ENCODE data around the gene BIVM. TPM values are rescaled to one million over a fixed set of nuclear protein-coding genes. Genes with fewer than 3 reads are reported as not detected.

Gene BIVM
- total RNA-seq, 1 donor from 2014 or later, result 13.6 TPM

- peaks cover 3% of the 10 kb centered on the region for H3K27me3 Mint-ChIP-seq (ENCODE audit: insufficient read depth, low read depth)
- no peak for DNase-seq (ENCODE audit: low spot score)
- H3F3A ChIP-seq (ENCODE audit: low read depth), result no peaks in the 10 kb centered on the region
- H3K27ac ChIP-seq, result no peak overlapping the region
- no peaks in the 10 kb centered on the region for H3K4me1 ChIP-seq
- no peaks in the 10 kb centered on the region for H3K36me3 ChIP-seq
- no peak overlapping the region for H3K27ac Mint-ChIP-seq
- TF ChIP-seq EZH2phosphoT487 (IDR thresholded peaks at IDR 0.05) (no peak), EZH2 (IDR thresholded peaks at IDR 0.05) (no peak), CTCF (IDR thresholded peaks at IDR 0.05) (no peak)
- H3K36me3 Mint-ChIP-seq, result peaks cover 14% of the 10 kb centered on the region
- no peaks in the 10 kb centered on the region for H4K20me1 ChIP-seq (ENCODE audit: low read depth)
- H3K27me3 ChIP-seq, result peaks cover 9% of the 10 kb centered on the region
- peak overlapping the region; percentile 92 for H3K4me3 Mint-ChIP-seq
- peaks cover 15% of the 10 kb centered on the region for H3K4me1 Mint-ChIP-seq
- no peak overlapping the region for H3K4me2 ChIP-seq
- no peak overlapping the region for H3K4me3 ChIP-seq
- peaks cover 9% of the 10 kb centered on the region for H3K79me2 ChIP-seq (ENCODE audit: low read depth)
- no peak overlapping the region for H3K9ac ChIP-seq
- H3K9me3 Mint-ChIP-seq, result peaks cover 3% of the 10 kb centered on the region
- H2AFZ ChIP-seq (replicated peaks), result no peak overlapping the region
- H3K9me3 ChIP-seq (ENCODE audit: low read depth), result no peaks in the 10 kb centered on the region
These were observed 27.4 kb upstream of the BIVM start for GRCh38 chr13:102771298-102772041.

- TF ChIP-seq EZH2phosphoT487 (IDR thresholded peaks at IDR 0.05) (no peak), EZH2 (IDR thresholded peaks at IDR 0.05) (no peak), CTCF (IDR thresholded peaks at IDR 0.05) (no peak)
- Mint-ChIP-seq H3K36me3 (peaks cover 10% of the 10 kb centered on the region), H3K4me3 (peak overlapping the region; percentile 92), H3K27ac (no peak overlapping the region), H3K4me1 (peaks cover 15% of the 10 kb centered on the region), H3K27me3 (ENCODE audit: insufficient read depth, low read depth) (peaks cover 3% of the 10 kb centered on the region), H3K9me3 (peaks cover 3% of the 10 kb centered on the region)
- Histone ChIP-seq H3K9me3 (ENCODE audit: low read depth) (no peaks in the 10 kb centered on the region), H3K4me1 (no peaks in the 10 kb centered on the region), H3K79me2 (ENCODE audit: low read depth) (peaks cover 9% of the 10 kb centered on the region), H3K27ac (no peak overlapping the region), H3K4me2 (no peak overlapping the region), H3K9ac (no peak overlapping the region), H3K27me3 (peaks cover 9% of the 10 kb centered on the region), H3F3A (ENCODE audit: low read depth) (no peaks in the 10 kb centered on the region), H3K36me3 (no peaks in the 10 kb centered on the region), H4K20me1 (ENCODE audit: low read depth) (no peaks in the 10 kb centered on the region), H2AFZ (replicated peaks) (no peak overlapping the region), H3K4me3 (no peak overlapping the region)
- no peak for DNase-seq (ENCODE audit: low spot score)
These were observed 26.9 kb upstream of the BIVM start for GRCh38 chr13:102772042-102772425.

- Histone ChIP-seq H3K9me3 (ENCODE audit: low read depth) (no peaks in the 10 kb centered on the region), H4K20me1 (ENCODE audit: low read depth) (no peaks in the 10 kb centered on the region), H3K4me1 (peaks cover 3% of the 10 kb centered on the region), H2AFZ (replicated peaks) (peak within 1 kb of the TSS; percentile 42), H3K4me3 (peak within 1 kb of the TSS; percentile 50), H3K4me2 (peak within 1 kb of the TSS; percentile 82), H3K9ac (peak within 1 kb of the TSS; percentile 11), H3F3A (ENCODE audit: low read depth) (no peaks in the 10 kb centered on the region), H3K27me3 (peaks cover 9% of the 10 kb centered on the region), H3K79me2 (ENCODE audit: low read depth) (peaks cover 9% of the 10 kb centered on the region), H3K36me3 (no peaks in the 10 kb centered on the region), H3K27ac (no peak within 1 kb of the TSS)
- peaks cover 3% of the 10 kb centered on the region for H3K9me3 Mint-ChIP-seq
- H3K27me3 Mint-ChIP-seq (ENCODE audit: insufficient read depth, low read depth), result peaks cover 3% of the 10 kb centered on the region
- peaks cover 15% of the 10 kb centered on the region for H3K4me1 Mint-ChIP-seq
- peak; percentile 91 for DNase-seq (ENCODE audit: low spot score)
- peak within 1 kb of the TSS; percentile 92 for H3K4me3 Mint-ChIP-seq
- H3K27ac Mint-ChIP-seq, result peak within 1 kb of the TSS; percentile 78
- peaks cover 10% of the 10 kb centered on the region for H3K36me3 Mint-ChIP-seq
- TF ChIP-seq CTCF (IDR thresholded peaks at IDR 0.05) (no peak), EZH2phosphoT487 (IDR thresholded peaks at IDR 0.05) (no peak), EZH2 (IDR thresholded peaks at IDR 0.05) (no peak)
These were observed 25.3 kb upstream of the BIVM start, which contains the start of gene TEX30 for GRCh38 chr13:102773441-102774213. Gene TEX30 (minus strand): TSS chr13:102773786. CDS start chr13:102770026, 3,760 bp downstream.

Data from neural progenitor cell (in vitro differentiated cells).